ELR (cell line): ENCODE data around the gene PCNX1.
"Not testable (repeated sequence)": the region's sequence is repeated elsewhere in the genome, so short reads cannot be mapped to it uniquely, and the experiment has no call there.

Source experiments
- DNase-seq: peaks from one replicate; pipeline ENCODE4 v3.0.0-alpha.2; 2015; ENCODE audit warnings: low read depth

Gene PCNX1

GRCh38 chr14:70907176-70907995 lies at the start of gene PCNX1:
PCNX1 (plus strand) TSS chr14:70907459; CDS start chr14:70907851, 392 bp downstream.
- peak; percentile 90 for DNase-seq

DNA sequence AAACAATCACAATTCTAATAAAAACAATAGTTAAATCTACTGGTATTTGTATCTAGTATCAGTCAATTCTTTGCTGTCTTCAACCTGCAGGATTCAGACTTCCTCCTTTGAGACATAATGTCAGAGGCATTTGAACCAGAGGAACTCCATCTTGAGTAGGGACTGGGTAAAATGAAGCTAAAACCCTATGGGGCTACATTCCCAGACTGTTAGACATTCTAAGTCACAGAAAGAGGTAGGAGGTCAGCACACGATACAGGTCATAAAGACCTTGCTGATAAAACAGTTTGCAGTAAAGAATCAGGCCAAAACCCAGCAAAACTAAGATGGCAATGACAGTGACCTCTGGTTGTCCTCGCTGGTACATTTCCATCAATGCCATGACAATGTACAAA lies 49.8 kb upstream of the PCNX1 start:
- DNase-seq = peak; percentile 69

DNA sequence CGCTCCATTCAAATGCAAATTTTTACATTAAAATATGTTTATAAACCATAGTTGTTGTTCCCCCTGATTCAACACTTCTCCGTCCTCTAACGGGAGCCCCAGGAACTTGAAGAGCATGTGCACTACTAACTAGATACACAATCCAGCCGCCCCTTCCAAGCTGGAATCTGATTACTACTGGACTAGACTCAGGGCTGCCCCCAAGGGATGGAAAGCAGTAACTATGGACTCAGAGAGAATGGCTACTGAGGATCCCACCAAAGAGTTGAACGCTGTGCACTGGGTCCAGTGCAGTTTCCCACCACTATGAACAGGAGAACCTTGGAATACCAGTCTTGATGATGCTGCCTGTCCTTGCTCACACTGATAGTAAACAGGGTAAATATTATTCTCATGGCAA lies 48.6 kb upstream of the PCNX1 start:
- no peak for DNase-seq

DNA sequence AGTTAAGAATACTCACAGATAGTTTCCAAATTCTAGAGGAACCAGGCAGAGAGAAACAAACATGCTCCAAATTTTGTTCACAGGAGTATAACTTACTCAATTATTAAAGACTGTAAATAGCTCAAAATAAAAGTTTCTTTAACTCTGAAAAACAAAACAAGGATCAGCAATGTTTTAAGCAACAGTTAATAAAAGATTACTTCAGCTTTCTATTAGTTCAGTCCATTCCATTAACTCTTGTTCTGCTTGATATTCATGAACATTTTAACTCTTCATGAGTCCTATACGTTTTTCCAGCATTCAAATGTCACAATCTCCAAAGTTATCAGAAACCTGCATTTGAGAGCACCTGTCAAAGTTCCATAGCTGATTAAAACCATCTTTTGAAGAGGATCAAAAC lies 40.3 kb upstream of the PCNX1 start:
- DNase-seq = not testable (repeated sequence)

GRCh38 chr14:70871001-70871400 lies 36.3 kb upstream of the PCNX1 start:
- no peak for DNase-seq

DNA sequence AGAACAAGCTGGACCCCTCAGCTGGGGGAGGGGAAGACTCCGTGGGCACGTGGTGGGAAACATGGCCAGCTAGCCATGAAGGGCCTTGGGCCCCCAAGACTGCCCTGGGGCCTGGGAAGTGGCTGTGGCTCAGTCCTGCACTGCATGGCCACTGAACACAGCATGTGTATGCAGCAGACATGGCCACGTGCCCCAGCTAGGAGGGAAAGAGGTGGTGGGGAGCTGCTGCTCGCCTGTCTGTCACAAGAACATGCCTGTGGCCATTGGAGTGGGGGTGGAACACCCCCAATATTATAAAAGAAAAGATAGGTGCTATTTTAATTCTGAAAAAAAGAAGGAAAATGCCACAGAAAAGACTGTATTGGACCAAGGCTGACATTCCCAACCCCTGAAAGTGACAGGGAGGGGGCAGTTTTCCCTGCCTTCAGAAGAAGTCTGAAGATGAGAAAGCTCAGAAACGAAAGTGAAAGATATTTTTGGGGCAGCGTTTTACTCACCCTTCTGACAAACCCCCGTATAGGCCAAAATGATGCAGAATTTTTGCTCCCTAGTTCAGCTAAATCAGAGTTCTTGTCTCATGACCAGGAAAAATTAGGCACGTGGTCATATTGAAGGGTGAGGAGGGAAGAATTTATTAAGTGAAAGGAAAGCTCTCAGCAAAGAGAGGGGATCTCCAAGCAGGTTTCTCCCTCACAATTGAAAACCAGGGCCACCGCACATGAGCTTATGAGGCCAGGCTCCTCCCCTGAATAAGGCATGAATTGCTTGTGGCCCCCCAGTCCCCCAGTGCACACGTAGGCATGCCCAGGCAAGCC lies 35.2 kb upstream of the PCNX1 start:
- DNase-seq = no peak

GRCh38 chr14:70872678-70873020 lies 34.6 kb upstream of the PCNX1 start:
- DNase-seq = no peak

DNA sequence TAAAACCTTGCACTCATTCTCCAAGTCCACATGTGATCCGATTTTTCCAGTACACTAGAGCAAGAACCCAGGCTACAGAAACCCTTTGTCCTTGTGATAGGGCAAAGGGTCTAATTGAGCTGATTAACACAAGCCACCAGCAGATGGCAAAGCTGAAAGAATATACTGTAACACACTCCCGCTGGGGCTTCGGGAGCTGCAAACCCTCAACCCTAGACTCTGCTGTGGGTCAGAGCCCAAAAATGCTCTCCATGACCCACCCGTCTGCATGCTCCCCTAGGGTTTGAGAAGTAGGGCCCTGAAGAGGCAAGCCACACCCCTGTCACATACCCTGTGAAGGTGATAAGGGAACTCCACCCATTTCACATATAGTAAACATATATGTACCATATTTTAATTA lies 33.6 kb upstream of the PCNX1 start:
- DNase-seq = peak; percentile 25

GRCh38 chr14:70875811-70876460 lies 31.3 kb upstream of the PCNX1 start:
- not testable (repeated sequence) for DNase-seq

- DNase-seq = no peak
Measured at GRCh38 chr14:70879448-70879847, 27.8 kb upstream of the PCNX1 start.

DNA sequence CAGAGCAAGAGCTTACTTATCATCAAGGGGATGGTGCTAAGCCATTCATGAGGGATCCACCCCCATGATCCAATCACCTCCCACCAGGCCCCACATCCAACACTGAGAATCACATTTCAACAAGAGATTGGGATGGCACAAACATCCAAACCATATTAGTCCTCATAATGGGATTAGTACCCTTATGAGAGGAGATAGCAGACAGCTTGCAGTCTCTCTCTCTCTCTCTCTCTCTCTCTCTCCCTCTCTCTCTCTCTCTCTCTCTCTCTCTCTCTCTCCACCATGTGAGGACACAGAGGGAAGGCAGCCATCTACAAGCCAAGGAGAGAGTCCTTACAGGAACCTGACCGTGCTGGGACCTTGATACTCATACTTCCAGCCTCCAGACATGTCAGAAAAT lies 26.4 kb upstream of the PCNX1 start:
- DNase-seq = not testable (repeated sequence)

- DNase-seq = no peak
Measured at GRCh38 chr14:70881549-70882177, 25.6 kb upstream of the PCNX1 start.

DNA sequence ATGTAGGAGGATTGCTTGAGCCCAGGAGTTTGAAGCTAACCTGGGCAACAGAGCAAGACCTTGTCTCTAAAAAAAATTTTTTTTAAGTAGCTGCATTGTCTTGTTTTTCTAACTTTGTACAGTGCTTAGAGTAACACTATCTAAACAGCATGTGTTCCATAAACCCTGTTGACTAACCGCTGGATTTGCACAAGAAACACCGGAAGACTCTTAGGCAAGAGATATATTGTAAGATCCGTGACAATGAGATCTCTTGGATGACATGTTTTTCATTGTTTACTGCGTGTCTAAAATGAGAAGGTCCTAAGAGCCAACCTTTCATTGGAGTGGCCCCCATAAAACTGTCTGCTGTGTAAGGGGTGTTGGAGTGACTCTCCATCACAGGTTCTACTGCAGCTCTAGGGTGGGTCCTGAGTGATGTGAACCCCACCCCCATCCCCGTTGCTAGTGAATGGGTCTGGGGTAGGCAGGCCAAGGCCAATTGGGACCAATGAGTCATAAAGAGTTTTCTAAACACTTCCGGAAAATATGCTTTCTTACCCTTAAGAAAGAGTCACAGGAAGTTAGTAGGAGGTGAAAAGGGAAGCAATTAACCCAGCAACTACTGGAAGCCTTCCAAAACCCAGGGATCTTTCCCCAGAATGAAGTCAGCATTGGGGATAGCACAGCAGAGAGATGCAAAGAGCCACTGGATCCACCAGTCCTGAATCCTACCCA lies 24.3 kb upstream of the PCNX1 start:
- peak; percentile 82 for DNase-seq

DNA sequence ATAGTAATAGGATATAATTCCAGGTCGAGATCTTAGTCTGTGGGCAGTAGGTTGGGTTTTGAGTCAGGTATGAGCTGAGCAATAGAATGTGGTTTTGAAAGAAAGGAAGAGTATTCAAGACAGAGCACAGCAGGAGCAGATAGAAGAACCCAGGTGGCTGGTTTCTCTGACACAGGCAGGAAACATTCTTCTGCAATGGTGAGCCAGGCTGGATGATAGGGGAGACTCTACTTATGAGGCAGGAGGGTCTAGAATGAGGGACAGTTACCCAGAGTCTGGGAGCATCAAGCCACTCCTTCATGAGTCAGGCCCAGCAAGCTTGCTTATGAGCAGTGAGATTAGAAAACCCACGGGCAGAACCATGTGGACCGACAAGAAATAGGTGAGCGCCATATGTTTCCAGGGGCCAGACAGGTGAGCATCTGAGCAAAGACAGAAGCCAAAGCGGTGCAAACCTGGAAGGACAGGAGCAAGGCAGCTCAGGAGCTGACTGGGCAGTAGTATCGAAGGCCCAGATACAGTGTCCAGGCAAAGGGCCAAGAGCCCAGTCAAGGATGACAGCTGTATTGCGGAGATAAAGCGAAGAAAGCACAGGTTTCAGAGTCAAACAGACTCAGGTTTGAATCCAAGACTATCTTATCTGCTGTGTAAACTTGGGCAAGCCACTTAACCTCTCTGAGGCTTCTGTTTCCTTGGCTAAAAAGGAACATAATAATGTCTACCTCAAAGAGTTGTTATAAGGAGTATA lies 22.5 kb upstream of the PCNX1 start:
- no peak for DNase-seq

- DNase-seq = no peak
Measured at GRCh38 chr14:70885343-70886022, 21.8 kb upstream of the PCNX1 start.

- no peak for DNase-seq
Measured at GRCh38 chr14:70886421-70887206, 20.6 kb upstream of the PCNX1 start.

DNA sequence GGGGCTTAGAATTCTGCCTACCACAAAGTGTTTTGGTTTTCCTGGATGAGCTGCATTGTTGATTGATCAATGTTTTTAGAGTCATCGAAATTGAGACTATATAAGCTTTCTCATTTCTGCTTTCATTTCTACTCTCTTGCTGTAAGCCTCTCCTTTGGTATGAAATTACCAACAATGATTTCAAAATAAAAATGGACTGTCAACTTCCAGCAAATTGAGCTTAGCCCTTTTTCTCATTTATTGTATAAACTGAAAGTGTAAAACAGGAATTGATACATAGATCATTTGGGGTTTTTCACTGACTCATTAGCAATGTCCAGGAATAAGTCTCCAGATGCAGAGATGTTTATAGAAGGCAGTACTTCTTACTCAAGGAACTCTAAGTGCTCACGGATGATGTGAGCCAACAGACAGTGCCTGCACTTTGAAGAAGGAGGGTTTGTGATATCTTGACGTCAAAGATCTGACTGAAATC lies 20.0 kb upstream of the PCNX1 start:
- peak; percentile 79 for DNase-seq

- peak; percentile 35 for DNase-seq
Measured at GRCh38 chr14:70887737-70888499, 19.3 kb upstream of the PCNX1 start.
